HG03196 (cell line): ENCODE measurements around the gene COL28A1.
"Not testable (repeated sequence)": the region's sequence is repeated elsewhere in the genome, so short reads cannot be mapped to it uniquely, and the experiment has no call there.

Source experiments
- ATAC-seq: cut with Tn5 transposase; IDR thresholded peaks from one replicate; pipeline ENCODE4 v1.9.1; 2021; ENCODE audit not compliant: unreplicated experiment

Gene COL28A1

GRCh38 chr7:7519528-7519927, 16.1 kb downstream of the COL28A1 start:
- ATAC-seq, result no peak

- no peak for ATAC-seq
Measured at GRCh38 chr7:7519056-7519455, 16.6 kb downstream of the COL28A1 start.

GRCh38 chr7:7517754-7518153, 17.9 kb downstream of the COL28A1 start:
- ATAC-seq, result no peak

- no peak for ATAC-seq
Measured at GRCh38 chr7:7516662-7517061, 19.0 kb downstream of the COL28A1 start.

GRCh38 chr7:7516156-7516555, 19.5 kb downstream of the COL28A1 start:
- ATAC-seq, result no peak

- ATAC-seq, result no peak
Measured at GRCh38 chr7:7512861-7513597, 22.6 kb downstream of the COL28A1 start.

GRCh38 chr7:7510794-7511193, 24.9 kb downstream of the COL28A1 start:
- no peak for ATAC-seq

- ATAC-seq, result no peak
Measured at GRCh38 chr7:7505915-7506314, 29.8 kb downstream of the COL28A1 start.

- no peak for ATAC-seq
Measured at GRCh38 chr7:7504910-7505704, 30.6 kb downstream of the COL28A1 start.

- ATAC-seq, result no peak
Measured at GRCh38 chr7:7499892-7500291, 35.8 kb downstream of the COL28A1 start.

GRCh38 chr7:7498856-7499255, 36.8 kb downstream of the COL28A1 start:
- ATAC-seq, result no peak

GRCh38 chr7:7496311-7496710, 39.4 kb downstream of the COL28A1 start:
- ATAC-seq, result no peak

GRCh38 chr7:7495171-7495570, 40.5 kb downstream of the COL28A1 start:
- no peak for ATAC-seq

- ATAC-seq, result no peak
Measured at GRCh38 chr7:7491044-7491443, 44.6 kb downstream of the COL28A1 start.

- no peak for ATAC-seq
Measured at GRCh38 chr7:7490003-7490402, 45.7 kb downstream of the COL28A1 start.

- no peak for ATAC-seq
Measured at GRCh38 chr7:7489546-7489945, 46.1 kb downstream of the COL28A1 start.

- ATAC-seq, result no peak
Measured at GRCh38 chr7:7486362-7486761, 49.3 kb downstream of the COL28A1 start.

GRCh38 chr7:7484072-7484471, 51.6 kb downstream of the COL28A1 start:
- ATAC-seq, result no peak

GRCh38 chr7:7481802-7482201, 53.9 kb downstream of the COL28A1 start:
- no peak for ATAC-seq

- no peak for ATAC-seq
Measured at GRCh38 chr7:7479275-7479805, 56.3 kb downstream of the COL28A1 start.

- no peak for ATAC-seq
Measured at GRCh38 chr7:7478569-7478968, 57.1 kb downstream of the COL28A1 start.

- ATAC-seq, result not testable (repeated sequence)
Measured at GRCh38 chr7:7477641-7478040, 58.0 kb downstream of the COL28A1 start.
